ENCODE results near the gene EGF. TPM values are rescaled to one million over a fixed set of nuclear protein-coding genes. Genes with fewer than 3 reads are reported as not detected.

The EGF gene
- total RNA-seq, 1 donor from 2014 or later: not detected

DNA sequence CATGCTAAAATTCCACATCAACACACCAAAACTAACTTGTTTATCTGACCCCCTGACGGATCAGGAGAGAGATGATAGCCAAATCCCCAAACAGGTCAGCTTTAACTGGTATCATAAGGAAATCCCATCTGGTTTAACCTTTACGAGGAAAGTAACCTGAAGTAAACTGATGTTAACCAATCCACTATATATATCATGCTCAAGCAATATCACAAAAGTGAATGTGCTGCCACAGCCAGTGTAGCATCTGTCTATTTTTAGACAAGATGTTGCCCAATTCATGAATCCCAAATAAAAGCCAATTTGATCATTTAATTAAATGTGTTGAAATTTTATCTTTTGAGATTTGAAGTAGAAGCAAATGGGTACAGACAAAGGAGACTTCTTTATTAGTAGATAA, 44.5 kb downstream of the EGF start:
- intact Hi-C loops (cut with micrococcal nuclease): no loop called here

- intact Hi-C loops (cut with micrococcal nuclease): no loop called here
Observed at GRCh38 chr4:109959195-109959594, 46.5 kb downstream of the EGF start.

GRCh38 chr4:109962401-109962800, 49.7 kb downstream of the EGF start:
- intact Hi-C loops (cut with micrococcal nuclease): no loop called here

- intact Hi-C loops (cut with micrococcal nuclease): no loop called here
Observed at GRCh38 chr4:109966891-109967481, 54.3 kb downstream of the EGF start.

DNA sequence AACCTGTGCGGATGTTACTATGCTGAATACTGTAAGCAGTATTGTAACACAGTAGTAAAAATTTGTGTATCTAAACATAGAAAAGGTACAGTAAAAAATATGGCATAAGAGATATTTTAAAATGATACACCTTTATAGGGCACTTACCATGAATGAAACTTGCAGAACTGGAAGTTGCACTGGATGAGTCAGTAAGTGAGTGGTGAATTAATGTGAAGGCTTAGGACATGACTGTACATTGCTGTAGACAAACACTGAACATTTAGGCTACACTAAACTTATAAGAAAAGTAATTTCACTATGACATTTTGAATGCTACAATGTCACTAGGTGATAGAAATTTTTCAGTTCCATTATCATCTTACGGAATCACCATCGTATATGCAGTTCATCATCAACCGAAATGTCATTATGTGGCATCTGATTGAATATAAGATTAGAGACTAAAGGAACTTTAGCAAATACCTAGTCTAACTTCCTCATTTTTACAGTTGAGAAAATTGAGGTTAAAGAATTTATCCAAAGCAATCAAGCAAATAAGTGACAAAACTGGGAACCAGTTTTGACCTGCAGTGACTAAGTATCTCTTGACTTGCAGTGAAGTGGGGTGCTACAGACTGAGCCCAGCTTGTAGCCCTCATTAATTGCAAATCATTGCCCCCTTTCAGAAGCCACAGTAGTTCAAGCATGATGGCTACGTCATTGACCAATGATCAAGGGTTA, 55.3 kb downstream of the EGF start:
- intact Hi-C loops (cut with micrococcal nuclease): no loop called here

GRCh38 chr4:109969087-109969486, 56.4 kb downstream of the EGF start:
- intact Hi-C loops (cut with micrococcal nuclease): no loop called here

DNA sequence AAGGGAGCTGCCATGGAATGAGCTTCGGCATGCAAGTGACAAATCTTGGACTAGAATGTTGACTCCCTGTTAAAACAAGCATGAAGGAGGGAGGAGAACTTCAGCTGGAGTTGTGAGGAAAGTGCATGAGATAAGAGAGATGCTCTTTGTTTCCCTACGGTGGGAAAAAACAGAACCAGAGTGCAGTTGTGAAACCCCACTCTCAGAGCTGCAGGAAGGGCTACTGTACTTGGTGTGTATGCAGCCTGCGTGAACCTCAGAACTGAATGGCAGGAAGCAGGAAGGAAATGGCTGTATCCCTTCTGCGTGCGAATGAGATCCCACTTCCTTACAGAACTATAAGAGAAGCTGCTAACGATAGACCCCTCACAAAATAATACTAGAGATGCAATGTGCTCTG, 57.2 kb downstream of the EGF start:
- intact Hi-C loops (cut with micrococcal nuclease): loop anchor here (10.0 kb wide), 1 partner anchor 1135 kb away; no protein-coding TSS in a partner anchor

- intact Hi-C loops (cut with micrococcal nuclease): loop anchor here (10.0 kb wide), 1 partner anchor 1138 kb away; no protein-coding TSS in a partner anchor
Observed at GRCh38 chr4:109972786-109973528, 60.3 kb downstream of the EGF start.

DNA sequence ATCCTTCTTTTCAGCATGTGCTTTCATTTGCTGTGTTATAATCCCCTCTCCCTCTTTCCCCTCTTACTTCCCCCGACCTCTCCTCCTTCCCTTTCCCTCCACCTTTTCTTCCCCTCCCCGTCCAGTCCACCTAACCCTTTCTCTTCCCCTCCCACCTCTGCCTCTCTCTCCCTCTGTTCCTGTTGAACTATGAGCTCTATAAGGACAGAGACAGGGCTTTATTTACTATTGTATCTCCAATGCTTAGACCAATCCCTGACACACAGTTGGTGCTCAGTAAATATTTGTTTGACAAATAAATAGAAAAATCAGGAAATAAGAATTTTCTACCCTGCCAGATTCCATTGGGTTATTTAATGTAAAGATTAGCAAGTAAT, 60.8 kb downstream of the EGF start:
- intact Hi-C loops (cut with micrococcal nuclease): loop anchor here (10.0 kb wide), 1 partner anchor 1139 kb away; no protein-coding TSS in a partner anchor

GRCh38 chr4:109976189-109976588, 63.5 kb downstream of the EGF start:
- intact Hi-C loops (cut with micrococcal nuclease): loop anchor here (5.0 to 10.0 kb wide), 2 partner anchors 149 to 1141 kb away; partner anchors contain the start of gene RRH

GRCh38 chr4:109977854-109978501, 65.3 kb downstream of the EGF start:
- intact Hi-C loops (cut with micrococcal nuclease): loop anchor here (1.0 to 10.0 kb wide), 4 partner anchors 151 to 1143 kb away; partner anchors contain the start of gene RRH

- intact Hi-C loops (cut with micrococcal nuclease): loop anchor here (1.0 to 10.0 kb wide), 4 partner anchors 152 to 1144 kb away; partner anchors contain the start of gene RRH
Observed at GRCh38 chr4:109978704-109979454, 66.2 kb downstream of the EGF start.

GRCh38 chr4:109979920-109980717, 67.4 kb downstream of the EGF start:
- intact Hi-C loops (cut with micrococcal nuclease): loop anchor here (5.0 to 10.0 kb wide), 2 partner anchors 153 to 1145 kb away; partner anchors contain the start of gene RRH

- intact Hi-C loops (cut with micrococcal nuclease): no loop called here
Observed at GRCh38 chr4:109981936-109982335, 69.3 kb downstream of the EGF start.

DNA sequence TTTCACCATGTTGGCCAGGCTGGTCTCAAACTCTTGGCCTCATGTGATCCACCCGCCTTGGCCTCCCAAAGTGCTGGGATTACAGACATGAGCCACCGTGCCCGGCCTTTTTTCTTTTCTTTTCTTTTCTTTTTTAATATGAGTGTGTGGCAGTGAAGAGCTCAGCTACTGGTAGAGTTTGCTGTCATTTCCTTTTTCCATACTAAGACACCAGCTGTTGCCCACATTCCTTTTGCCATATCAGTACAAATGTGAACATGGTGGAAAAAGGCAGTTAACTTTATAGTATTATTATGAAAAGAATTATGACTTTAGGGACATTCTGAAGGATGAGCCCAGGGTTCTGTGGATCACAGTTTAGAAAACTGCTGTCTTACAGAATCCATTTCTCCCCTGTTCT, 69.8 kb downstream of the EGF start:
- intact Hi-C loops (cut with micrococcal nuclease): no loop called here

DNA sequence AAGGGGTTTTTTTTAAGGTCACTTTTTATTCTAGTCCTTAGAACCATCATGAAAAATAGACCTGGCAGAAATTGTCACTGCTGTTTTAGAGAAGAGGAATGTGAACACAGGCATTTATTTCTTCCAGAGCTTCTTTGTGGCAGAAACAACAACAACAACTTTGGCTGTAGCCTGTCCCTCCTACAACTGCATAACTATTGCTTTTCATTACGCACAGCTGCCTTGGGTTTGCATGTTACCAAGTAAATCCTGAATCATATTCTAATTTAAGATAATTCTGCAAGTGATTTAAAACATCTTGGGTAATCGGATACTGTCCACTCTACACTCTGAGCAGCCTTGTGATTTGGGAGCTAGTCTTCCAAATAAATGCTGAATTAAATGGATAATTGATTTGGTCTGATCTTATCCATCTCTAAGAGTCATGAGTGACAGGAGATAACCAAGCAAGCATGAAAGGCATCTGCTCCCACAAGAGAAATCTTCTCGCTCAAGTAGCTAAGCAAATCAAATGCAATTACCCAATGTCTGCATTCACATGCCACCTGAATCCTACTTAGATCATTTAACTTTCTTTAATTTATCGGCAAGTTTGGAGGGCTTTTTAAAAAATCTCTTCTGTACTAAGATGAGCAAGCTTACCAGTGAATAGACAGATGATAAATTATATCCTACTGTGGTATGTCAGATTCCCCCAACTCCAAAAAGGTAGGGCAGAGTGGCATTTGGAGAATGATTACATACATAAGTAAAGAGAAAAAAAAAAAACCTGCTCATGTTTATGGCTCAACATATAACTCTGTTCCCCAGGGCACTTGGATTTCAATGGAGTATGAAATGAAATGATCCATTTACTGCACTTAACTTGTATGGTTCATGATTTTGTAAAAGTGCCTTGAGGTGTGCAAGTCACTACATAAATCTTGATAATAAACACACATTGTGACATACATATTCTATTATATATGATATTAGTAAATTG, 73.6 kb downstream of the EGF start:
- intact Hi-C loops (cut with micrococcal nuclease): no loop called here

GRCh38 chr4:109989044-109989443, 76.4 kb downstream of the EGF start:
- intact Hi-C loops (cut with micrococcal nuclease): no loop called here

- intact Hi-C loops (cut with micrococcal nuclease): no loop called here
Observed at GRCh38 chr4:109989618-109990017, 76.9 kb downstream of the EGF start.
